Astrocyte (in vitro differentiated cells and primary cell): ENCODE data around the gene CCDC91.

Source experiments
- EZH2 ChIP-seq: IDR thresholded peaks from 2 replicates; pipeline ENCODE4 v1.6.1; 2012; ENCODE audit warnings: mild to moderate bottlenecking, low read length, inconsistent platforms; ENCODE audit not compliant: insufficient read depth
- TF ChIP-seq, protein P1 (sequence below): IDR thresholded peaks from 2 replicates; pipeline ENCODE4 v1.5.1; 2011; ENCODE audit warnings: low read depth, mild to moderate bottlenecking, inconsistent platforms, low read length, moderate library complexity; ENCODE audit not compliant: insufficient read depth

DNA sequence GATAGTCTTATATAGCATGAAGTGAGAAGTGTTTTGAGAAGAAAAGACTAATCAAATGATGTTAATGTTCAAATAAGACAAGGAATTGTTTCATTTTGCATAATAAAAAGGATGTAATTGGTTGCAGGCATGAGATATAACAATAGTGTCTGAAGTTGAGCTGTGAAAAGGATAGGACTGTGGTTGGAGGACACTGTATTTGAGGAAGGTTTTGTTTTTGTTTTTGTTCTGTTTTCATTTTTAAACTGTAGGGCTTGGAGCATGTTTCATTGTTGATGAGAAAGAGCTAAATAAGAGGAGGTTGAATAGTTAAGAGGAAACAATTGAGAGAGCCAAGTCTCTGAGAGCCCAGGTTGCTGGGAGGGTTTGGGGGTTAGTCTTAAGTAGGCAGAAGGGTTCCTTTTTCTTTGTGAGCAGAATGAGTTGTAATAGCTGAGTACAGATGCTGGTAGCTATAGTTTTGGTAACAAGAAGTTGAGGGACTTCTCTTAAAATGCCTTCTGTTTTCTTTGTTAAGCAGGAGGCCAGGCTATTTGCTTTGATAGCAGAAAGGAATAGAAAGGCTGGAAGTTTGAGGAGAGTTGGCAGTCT is 58.4 kb downstream of the CCDC91 start:
- TF ChIP-seq, protein P1, sequence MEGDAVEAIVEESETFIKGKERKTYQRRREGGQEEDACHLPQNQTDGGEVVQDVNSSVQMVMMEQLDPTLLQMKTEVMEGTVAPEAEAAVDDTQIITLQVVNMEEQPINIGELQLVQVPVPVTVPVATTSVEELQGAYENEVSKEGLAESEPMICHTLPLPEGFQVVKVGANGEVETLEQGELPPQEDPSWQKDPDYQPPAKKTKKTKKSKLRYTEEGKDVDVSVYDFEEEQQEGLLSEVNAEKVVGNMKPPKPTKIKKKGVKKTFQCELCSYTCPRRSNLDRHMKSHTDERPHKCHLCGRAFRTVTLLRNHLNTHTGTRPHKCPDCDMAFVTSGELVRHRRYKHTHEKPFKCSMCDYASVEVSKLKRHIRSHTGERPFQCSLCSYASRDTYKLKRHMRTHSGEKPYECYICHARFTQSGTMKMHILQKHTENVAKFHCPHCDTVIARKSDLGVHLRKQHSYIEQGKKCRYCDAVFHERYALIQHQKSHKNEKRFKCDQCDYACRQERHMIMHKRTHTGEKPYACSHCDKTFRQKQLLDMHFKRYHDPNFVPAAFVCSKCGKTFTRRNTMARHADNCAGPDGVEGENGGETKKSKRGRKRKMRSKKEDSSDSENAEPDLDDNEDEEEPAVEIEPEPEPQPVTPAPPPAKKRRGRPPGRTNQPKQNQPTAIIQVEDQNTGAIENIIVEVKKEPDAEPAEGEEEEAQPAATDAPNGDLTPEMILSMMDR = no peak
- TF ChIP-seq EZH2 = no peak
